Bronchial epithelial cell (primary cell): ENCODE measurements around the gene LPAR2. TPM values are rescaled to one million over a fixed set of nuclear protein-coding genes. Genes with fewer than 3 reads are reported as not detected.

Experiments used
- DNase-seq: peaks from one replicate; pipeline ENCODE4 v3.0.0-alpha.2; 2010; ENCODE audit warnings: low read depth
- FAIRE-seq: peaks from 2 replicates; lab custom pipeline; 2011; peaks lifted over from hg19 to GRCh38; lab: Jason Lieb, UNC
- H3K27me3 ChIP-seq: 2 replicates; pipeline ENCODE4 v1.5.1; 2011; ENCODE audit warnings: low read length; ENCODE audit not compliant: control insufficient read depth, insufficient read depth
- H3K36me3 ChIP-seq: 2 replicates; pipeline ENCODE4 v1.5.1; 2011; ENCODE audit warnings: low read length; ENCODE audit not compliant: control insufficient read depth, insufficient read depth
- H3K4me3 ChIP-seq: 2 replicates; pipeline ENCODE4 v1.5.1; 2011; ENCODE audit warnings: mild to moderate bottlenecking, low read depth, low read length, control low read depth
- total RNA-seq: library from RNA; depleted of rRNA; stranded (reverse); fragments of >200 nt; gene quantifications from 2 replicates; pipeline ENCODE4 v1.2.1, GENCODE V29; 2014
- TF ChIP-seq, protein P1 (sequence below): IDR thresholded peaks from 2 replicates; pipeline ENCODE4 v1.5.1; 2011; ENCODE audit warnings: mild to moderate bottlenecking, moderate library complexity, low read length, control low read depth, inconsistent platforms; ENCODE audit not compliant: insufficient read depth, severe bottlenecking

LPAR2 gene
- total RNA-seq, 1 donor from 2014 or later, result 5.5 TPM

DNA sequence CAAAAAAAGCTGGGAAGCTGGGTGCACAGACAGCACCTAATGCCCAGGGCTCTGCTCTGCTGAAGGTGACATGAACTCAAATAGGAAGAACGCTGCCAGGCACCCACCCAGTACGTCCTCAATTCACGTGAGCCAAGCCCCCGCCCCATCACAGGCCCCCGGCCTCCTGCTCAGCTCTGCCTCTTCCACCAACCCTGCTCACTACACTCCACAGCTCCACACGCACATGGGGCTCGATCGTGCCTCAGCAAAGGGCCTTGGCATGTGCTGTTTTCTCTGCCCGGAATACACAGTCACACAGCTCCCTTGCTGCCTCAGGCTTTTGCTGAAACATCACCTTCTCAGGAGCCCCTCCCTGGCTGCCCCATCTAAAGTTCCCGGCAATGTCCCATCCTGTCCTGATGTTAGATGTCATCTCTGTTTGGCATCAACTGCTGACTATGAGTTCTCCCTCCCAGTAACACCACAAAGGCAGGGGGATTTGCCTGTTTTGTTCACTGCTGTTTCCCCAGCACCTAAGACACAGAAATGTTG, 33.2 kb upstream of the LPAR2 start:
- TF ChIP-seq, protein P1, sequence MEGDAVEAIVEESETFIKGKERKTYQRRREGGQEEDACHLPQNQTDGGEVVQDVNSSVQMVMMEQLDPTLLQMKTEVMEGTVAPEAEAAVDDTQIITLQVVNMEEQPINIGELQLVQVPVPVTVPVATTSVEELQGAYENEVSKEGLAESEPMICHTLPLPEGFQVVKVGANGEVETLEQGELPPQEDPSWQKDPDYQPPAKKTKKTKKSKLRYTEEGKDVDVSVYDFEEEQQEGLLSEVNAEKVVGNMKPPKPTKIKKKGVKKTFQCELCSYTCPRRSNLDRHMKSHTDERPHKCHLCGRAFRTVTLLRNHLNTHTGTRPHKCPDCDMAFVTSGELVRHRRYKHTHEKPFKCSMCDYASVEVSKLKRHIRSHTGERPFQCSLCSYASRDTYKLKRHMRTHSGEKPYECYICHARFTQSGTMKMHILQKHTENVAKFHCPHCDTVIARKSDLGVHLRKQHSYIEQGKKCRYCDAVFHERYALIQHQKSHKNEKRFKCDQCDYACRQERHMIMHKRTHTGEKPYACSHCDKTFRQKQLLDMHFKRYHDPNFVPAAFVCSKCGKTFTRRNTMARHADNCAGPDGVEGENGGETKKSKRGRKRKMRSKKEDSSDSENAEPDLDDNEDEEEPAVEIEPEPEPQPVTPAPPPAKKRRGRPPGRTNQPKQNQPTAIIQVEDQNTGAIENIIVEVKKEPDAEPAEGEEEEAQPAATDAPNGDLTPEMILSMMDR, result no peak
- DNase-seq (no peak), FAIRE-seq (no peak)
- no peaks in the 10 kb centered on the region for H3K27me3 ChIP-seq
- H3K36me3 ChIP-seq, result peaks cover 26% of the 10 kb centered on the region
- H3K4me3 ChIP-seq, result no peak overlapping the region

DNA sequence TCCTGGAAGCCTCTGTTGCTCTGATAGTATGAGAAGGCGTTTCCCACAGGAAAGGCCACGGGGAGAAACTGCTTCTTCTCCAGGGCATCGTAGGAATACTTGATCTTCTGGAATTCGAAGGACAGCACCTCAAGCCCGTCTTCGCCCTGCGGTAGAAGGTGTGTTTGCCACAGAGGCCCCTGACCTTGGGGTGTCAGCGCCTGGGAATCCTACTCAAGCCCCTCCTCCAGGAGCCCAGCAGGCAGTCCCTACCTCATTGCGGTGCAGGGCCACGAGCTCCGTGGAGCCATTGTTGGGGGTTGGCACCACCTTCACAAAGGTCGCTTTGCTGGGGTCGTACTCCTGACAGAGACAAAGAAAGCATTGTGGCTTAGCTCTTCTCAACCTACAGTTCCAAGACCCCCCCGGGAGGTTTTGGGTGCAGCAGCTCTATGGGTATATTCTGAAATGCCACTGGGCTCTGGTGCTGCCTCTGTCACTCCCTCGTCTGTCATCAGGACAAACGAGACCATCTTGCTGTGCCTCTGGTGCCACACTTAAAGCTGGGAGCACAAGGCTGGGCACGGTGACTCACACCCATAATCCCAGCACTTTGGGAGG, 31.7 kb upstream of the LPAR2 start:
- FAIRE-seq (no peak), DNase-seq (no peak)
- Histone ChIP-seq H3K27me3 (no peaks in the 10 kb centered on the region), H3K4me3 (no peak overlapping the region), H3K36me3 (peaks cover 38% of the 10 kb centered on the region)
- TF ChIP-seq, protein P1, result no peak

GRCh38 chr19:19657397-19657783, 29.4 kb upstream of the LPAR2 start:
- no peak for FAIRE-seq
- no peaks in the 10 kb centered on the region for H3K27me3 ChIP-seq
- no peak overlapping the region for H3K4me3 ChIP-seq
- no peak for DNase-seq
- TF ChIP-seq, protein P1, result no peak
- peaks cover 50% of the 10 kb centered on the region for H3K36me3 ChIP-seq

- Histone ChIP-seq H3K27me3 (no peaks in the 10 kb centered on the region), H3K4me3 (no peak overlapping the region), H3K36me3 (peaks cover 54% of the 10 kb centered on the region)
- DNase-seq (no peak), FAIRE-seq (no peak)
- TF ChIP-seq, protein P1, result no peak
These were observed 28.7 kb upstream of the LPAR2 start for GRCh38 chr19:19656451-19657396.

DNA sequence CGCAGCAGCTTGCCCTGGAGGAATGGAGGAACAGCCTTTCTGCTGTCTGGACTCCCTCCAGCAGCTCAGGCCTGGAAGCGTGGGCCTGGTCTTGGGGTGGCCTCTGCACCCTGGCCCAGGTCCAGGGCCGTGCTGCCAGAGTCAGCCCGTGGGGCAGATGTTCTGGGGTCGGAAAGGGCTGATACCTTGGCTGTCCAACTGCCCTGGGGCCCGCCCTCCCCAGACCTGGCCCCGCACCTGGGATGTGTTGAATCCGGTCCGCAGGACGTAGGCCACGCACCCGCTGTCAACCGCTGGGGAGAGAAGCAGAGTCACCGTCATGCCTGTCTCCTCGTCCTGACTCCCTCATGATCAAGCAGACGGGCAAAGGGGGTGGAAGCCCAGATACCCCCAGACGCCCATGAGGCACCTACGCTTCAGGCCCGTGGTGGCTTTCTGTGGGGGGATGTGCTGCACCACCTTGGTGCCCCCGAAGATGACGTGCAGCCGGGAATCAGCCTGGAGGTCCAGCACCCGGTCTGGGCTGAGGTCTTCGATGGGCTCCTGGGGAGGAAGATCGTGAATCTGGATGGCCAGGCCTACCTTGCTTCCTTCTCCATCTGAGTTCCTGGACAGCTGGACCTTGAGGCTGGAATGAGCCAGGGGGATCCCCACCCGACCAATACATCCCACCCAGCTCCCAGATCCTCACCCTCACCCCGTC, 27.8 kb upstream of the LPAR2 start:
- FAIRE-seq (no peak), DNase-seq (no peak)
- peaks cover 61% of the 10 kb centered on the region for H3K36me3 ChIP-seq
- H3K4me3 ChIP-seq, result no peak overlapping the region
- TF ChIP-seq, protein P1, result no peak
- H3K27me3 ChIP-seq, result no peaks in the 10 kb centered on the region
